GM12878 (cell line): Measurements from ENCODE around the gene VIPR1. TPM values are rescaled to one million over a fixed set of nuclear protein-coding genes. Genes with fewer than 3 reads are reported as not detected.

Source experiments
- ATAC-seq: fragments of 200-7000 bp; cut with Tn5 transposase; 3 replicates; pipeline ENCODE4 v1.9.1; 2020; ENCODE audit warnings: mild to moderate bottlenecking, moderate library complexity
- BruUV-seq: library from RNA; stranded (reverse); fragments of 400-500 nt; replicated peaks from 2 replicates; lab custom pipeline; 2021; lab: Mats Ljungman, UMichigan
- CTCF ChIA-PET: fragments of 300-600 bp; sonication (Branson Sonifier 250); formaldehyde crosslinking; extraction: SDS; loops from one replicate; lab custom pipeline; 2021; ENCODE audit warnings: inconsistent platforms; lab: Yijun Ruan, JAX
- POLR2A ChIA-PET: fragments of 350-600 bp; formaldehyde crosslinking; extraction: SDS; loops from one replicate; lab custom pipeline; 2021; ENCODE audit warnings: inconsistent platforms; lab: Charles Lee
- RAD21 ChIA-PET: fragments of 300-600 bp; sonication (Branson Sonifier 250); formaldehyde crosslinking; loops from one replicate; lab custom pipeline; 2023; ENCODE audit warnings: antibody characterized with exemption; ENCODE audit not compliant: unreplicated experiment; lab: Charles Lee
- SMC1A ChIA-PET: fragments of 300-600 bp; sonication (Branson Sonifier 250); formaldehyde crosslinking; loops from one replicate; lab custom pipeline; 2023; ENCODE audit not compliant: unreplicated experiment, uncharacterized antibody; lab: Charles Lee
- DNase-seq: peaks from one replicate; pipeline ENCODE4 v3.0.0-alpha.2; 2011; ENCODE audit warnings: low read depth, low spot score
- FAIRE-seq: peaks from 3 replicates; lab custom pipeline; 2011; peaks lifted over from hg19 to GRCh38; lab: Jason Lieb, UNC
- H2AFZ ChIP-seq: 2 replicates; pipeline ENCODE4 v1.6.0; 2011; ENCODE audit warnings: low read depth, low read length, control low read depth; ENCODE audit not compliant: control insufficient read depth
- H3K27ac ChIP-seq: 2 replicates; pipeline ENCODE4 v1.5.1; 2011; ENCODE audit warnings: control low read depth; ENCODE audit not compliant: control insufficient read depth, insufficient read depth
- H3K27me3 ChIP-seq, 2 experiments: replicated peaks in 1 of 2; 2 replicates each; pipeline versions ENCODE4 v1.6.0 to v1.6.1; 2011; ENCODE audit warnings: low read length in 1 of 2; ENCODE audit not compliant: control insufficient read depth in 2 of 2, insufficient read depth in 2 of 2
- H3K36me3 ChIP-seq, 2 experiments: 2 replicates each; pipeline ENCODE4 v1.5.1; 2011; ENCODE audit warnings: low read length in 1 of 2; ENCODE audit not compliant: control insufficient read depth in 2 of 2, insufficient read depth in 2 of 2
- H3K4me1 ChIP-seq: 2 replicates; pipeline ENCODE4 v1.6.1; 2011; ENCODE audit warnings: mild to moderate bottlenecking, low read length, moderate library complexity, mixed read lengths; ENCODE audit not compliant: control insufficient read depth, insufficient read depth
- H3K4me2 ChIP-seq: 2 replicates; pipeline ENCODE4 v1.6.0; 2011; ENCODE audit warnings: control low read depth; ENCODE audit not compliant: control insufficient read depth, insufficient read depth
- H3K4me3 ChIP-seq: fragments of 200-600 bp; sonication (generic); 2 replicates; pipeline ENCODE4 v1.5.1; 2016
- H3K79me2 ChIP-seq: 2 replicates; pipeline ENCODE4 v1.6.0; 2011; ENCODE audit warnings: low read length; ENCODE audit not compliant: control insufficient read depth, insufficient read depth
- H3K9ac ChIP-seq: 2 replicates; pipeline ENCODE4 v1.8.0; 2011; ENCODE audit warnings: low read length, control low read depth, mixed read lengths; ENCODE audit not compliant: control insufficient read depth, insufficient read depth
- H3K9me3 ChIP-seq: replicated peaks from 3 replicates; pipeline ENCODE4 v1.5.1; 2011; ENCODE audit warnings: mild to moderate bottlenecking, low read length; ENCODE audit not compliant: control insufficient read depth, insufficient read depth
- H4K20me1 ChIP-seq: 2 replicates; pipeline ENCODE4 v1.6.0; 2011; ENCODE audit not compliant: control insufficient read depth, insufficient read depth
- CREM ChIP-seq: IDR thresholded peaks from 2 replicates; pipeline ENCODE4 v1.6.1; 2014; ENCODE audit warnings: antibody characterized with exemption, low read depth
- HSF1 ChIP-seq: fragments of 150-350 bp; IDR thresholded peaks from 2 replicates; pipeline ENCODE4 v1.6.1; 2014; ENCODE audit warnings: mild to moderate bottlenecking, low read depth, low read length
- PRDM15 ChIP-seq: fragments of 450-650 bp; formaldehyde crosslinking; IDR thresholded peaks from 2 replicates; pipeline ENCODE4 v1.4.0; 2020; ENCODE audit warnings: mild to moderate bottlenecking, moderate library complexity
- RCOR1 ChIP-seq: conservative IDR thresholded peaks from 2 replicates; pipeline ENCODE4 v1.6.1; 2012; ENCODE audit warnings: low read depth, low read length, improper control_type of control experiment
- RELA ChIP-seq: fragments of 450-650 bp; IDR thresholded peaks from 2 replicates; pipeline ENCODE4 v1.8.0; 2014; ENCODE audit warnings: borderline replicate concordance; ENCODE audit not compliant: partially characterized antibody
- TARDBP ChIP-seq: IDR thresholded peaks from 2 replicates; pipeline ENCODE4 v1.6.1; 2016; ENCODE audit warnings: borderline replicate concordance
- YY1 ChIP-seq: IDR thresholded peaks from 2 replicates; pipeline ENCODE4 v1.6.1; 2011; ENCODE audit warnings: low read depth, mild to moderate bottlenecking, low read length
- WGBS: methylation state at CpG from one replicate; pipeline ENCODE4 v1.1.6; 2016; ENCODE audit warnings: low lambda C conversion rate; ENCODE audit not compliant: insufficient replicate concordance, insufficient coverage; ENCODE audit errors: missing lambda C conversion rate; 5-methylcytosine and 5-hydroxymethylcytosine counted together
- in situ Hi-C: fragments of 300-500 bp; cut with MboI; formaldehyde crosslinking; loops from 9 replicates; pipeline ENCODE4 v1.14.3; 2018; ENCODE audit warnings: mixed read lengths
- intact Hi-C: fragments of 100-400 bp; cut with micrococcal nuclease; formaldehyde crosslinking; loops from one replicate; pipeline ENCODE4 v1.14.2; 2022; ENCODE audit not compliant: unreplicated experiment
- polyA plus RNA-seq, 11 experiments: library from polyadenylated mRNA; depleted of rRNA in 4 of 11; unstranded in 6 of 11; stranded (reverse) in 5 of 11; fragments of >200 nt; fragmentation: Nextera tagmentation in 4 of 11; fragmentation: Illumina TruSeq in 1 of 11; extraction: Ambion mirVana in 4 of 11; extraction: Trizol in 1 of 11; gene quantifications; 1 replicate in 1 of 11; 2 replicates in 10 of 11; pipeline versions ENCODE4 v1.2.1 to v1.2.3, GENCODE V29; 2011 to 2016; ENCODE audit warnings: inconsistent platforms in 2 of 11, missing spikeins in 2 of 11, low read depth in 1 of 11
- total RNA-seq, 4 experiments: library from RNA; depleted of rRNA in 3 of 4; stranded (reverse); fragments of >200 nt in 3 of 4; fragmentation: Illumina TruSeq in 1 of 4; extraction: Trizol in 1 of 4; gene quantifications; 2 replicates each; pipeline versions ENCODE4 v1.2.1 to v1.2.3, GENCODE V29; 2013 to 2021

Gene VIPR1
- total and polyA plus RNA-seq, 10 of the 15 experiments (the other 5 are each of a cell fraction or from before 2014, with no cell fraction given): 0.03 to 0.28 (median 0.12) TPM; not detected in 6

GRCh38 chr3:42544492-42545283 lies 42.2 kb downstream of the VIPR1 start:
- Histone ChIP-seq H3K27ac (no peak overlapping the region), H3K79me2 (no peaks in the 10 kb centered on the region), H3K4me2 (no peak overlapping the region), H2AFZ (no peak overlapping the region), H3K9me3 (no peaks in the 10 kb centered on the region), H4K20me1 (no peaks in the 10 kb centered on the region; the same call in 1 of the 2 replicates), H3K27me3 (no peaks in the 10 kb centered on the region), H3K36me3 (peaks cover 0 to 8% of the 10 kb centered on the region in 2 experiments; a peak in 1 of 4 replicates), H3K4me3 (no peak overlapping the region), H3K9ac (no peak overlapping the region), H3K4me1 (no peaks in the 10 kb centered on the region)
- no TSS peak for BruUV-seq
- intact Hi-C loops: loop anchor here (5.0 to 10.0 kb wide), 3 partner anchors 102 to 650 kb away; no protein-coding TSS in a partner anchor
- ChIA-PET RAD21 (interaction anchor here (1.6 kb wide), 1 partner anchor 297 kb away, joined by 6 read pairs; no protein-coding TSS in a partner anchor), POLR2A (no interaction called here), SMC1A (interaction anchor here (1.5 kb wide), 1 partner anchor 298 kb away, joined by 6 read pairs; no protein-coding TSS in a partner anchor), CTCF (interaction anchor here (0.5 to 4.8 kb wide), 4 partner anchors 29 to 691 kb away, joined by 3 to 32 read pairs (median 3); no protein-coding TSS in a partner anchor)
- in situ Hi-C loops: no loop called here
- ATAC-seq (no peak), DNase-seq (no peak), FAIRE-seq (no peak)
- no peak for TF ChIP-seq YY1
- TF ChIP-seq TARDBP: no peak
- TF ChIP-seq PRDM15 (CRISPR knock-in tag): no peak
- no peak for TF ChIP-seq RCOR1
- TF ChIP-seq HSF1: no peak
- no peak for TF ChIP-seq CREM
- no peak for TF ChIP-seq RELA
- WGBS: 61% methylated on average over 12 of the region's 12 CpGs
